Ovary (tissue), 9 donors: ENCODE data around the gene SPATA3. TPM values are rescaled to one million over a fixed set of nuclear protein-coding genes. Genes with fewer than 3 reads are reported as not detected.

Experiments used
- DNase-seq, 5 donors: peaks; one replicate each; pipeline ENCODE4 v3.0.0-alpha.2; 2019 to 2020
- H3K27ac ChIP-seq, 2 donors: fragments of 200-600 bp; one replicate each; pipeline versions ENCODE4 v1.5.1 to v1.8.0; 2019 to 2022
- H3K27me3 ChIP-seq: fragments of 200-600 bp; one replicate; pipeline ENCODE4 v1.8.0; 2022
- H3K36me3 ChIP-seq: fragments of 200-600 bp; sonication (generic); one replicate; pipeline ENCODE4 v1.5.1; 2019
- H3K4me1 ChIP-seq: one replicate; pipeline ENCODE4 v1.8.1; 2013; ENCODE audit warnings: mild to moderate bottlenecking, moderate library complexity; ENCODE audit not compliant: insufficient read depth
- H3K4me3 ChIP-seq: fragments of 200-600 bp; sonication (generic); one replicate; pipeline ENCODE4 v1.5.1; 2017
- H3K9me3 ChIP-seq, 2 donors: fragments of 200-600 bp in 1 of 2; sonication (generic) in 1 of 2; one replicate each; pipeline versions ENCODE4 v1.5.1 to v1.8.1; 2013 to 2019; ENCODE audit warnings: mild to moderate bottlenecking in 1 of 2, moderate library complexity in 1 of 2
- EP300 ChIP-seq: sonication (generic); formaldehyde crosslinking; IDR thresholded peaks from one replicate; pipeline ENCODE4 v1.6.1; 2017; ENCODE audit warnings: antibody characterized with exemption
- POLR2A ChIP-seq: fragments of 450-650 bp; IDR thresholded peaks from one replicate; pipeline ENCODE4 v1.6.1; 2017; ENCODE audit warnings: antibody characterized with exemption, mild to moderate bottlenecking, moderate library complexity
- WGBS, 3 donors: extraction: QIAGEN DNeasy Blood & Tissue Kit in 1 of 3; methylation state at CpG; one replicate each; pipeline versions ENCODE4 v1.1.5 to v1.1.7; 2013 to 2017; 5-methylcytosine and 5-hydroxymethylcytosine counted together
- intact Hi-C, 4 donors: fragments of 100-400 bp; cut with DNase I; formaldehyde crosslinking; loops; one replicate each; pipeline versions ENCODE4 v1.11.0 to v1.15.1; 2022 to 2023
- polyA plus RNA-seq, 2 donors: library from polyadenylated mRNA; stranded (reverse); fragments of 200-250 nt in 1 of 2; fragments of 350-450 nt in 1 of 2; fragmentation: Illumina TruSeq in 1 of 2; extraction: RNeasy Lipid Tissue Mini Kit (QIAGEN cat#74804) in 1 of 2; gene quantifications; one replicate each; pipeline ENCODE4 v1.2.3, GENCODE V29; 2013 to 2014
- total RNA-seq, 7 donors: library from RNA; depleted of rRNA in 2 of 7; stranded (reverse); fragments of >200 nt in 2 of 7; fragmentation: NEBNext Ultra II Directional in 3 of 7; extraction: Animal tissue kit (Norgen Biotek cat#: 25700) in 3 of 7; gene quantifications; one replicate each; pipeline versions ENCODE4 v1.1.0 to v1.2.4, GENCODE V29; 2016 to 2023
- TF ChIP-seq, protein P1 (sequence below), 3 donors: fragments of 450-650 bp in 2 of 3; fragments of 200-600 bp in 1 of 3; IDR thresholded peaks; one replicate each; pipeline versions ENCODE4 v1.5.1 to v1.8.0; 2016 to 2022; ENCODE audit warnings: antibody characterized with exemption in 3 of 3, mild to moderate bottlenecking in 1 of 3
- donor health status: DM: no; HTN: no; CAD: no; lungs with moderate emphysema.
- donor health status: DM: no; HTN: no; CAD: no.
- donor health status: Bipolar disorder and iron deficiency.
- donor health status: DM: yes; HTN: yes; CAD: no.
- donor health status: DM: no; HTN: no; CAD: no.
- donor health status: DM: yes; HTN: yes; CAD: no.

Gene SPATA3
- total and polyA plus RNA-seq, 9 donors, result not detected

DNA sequence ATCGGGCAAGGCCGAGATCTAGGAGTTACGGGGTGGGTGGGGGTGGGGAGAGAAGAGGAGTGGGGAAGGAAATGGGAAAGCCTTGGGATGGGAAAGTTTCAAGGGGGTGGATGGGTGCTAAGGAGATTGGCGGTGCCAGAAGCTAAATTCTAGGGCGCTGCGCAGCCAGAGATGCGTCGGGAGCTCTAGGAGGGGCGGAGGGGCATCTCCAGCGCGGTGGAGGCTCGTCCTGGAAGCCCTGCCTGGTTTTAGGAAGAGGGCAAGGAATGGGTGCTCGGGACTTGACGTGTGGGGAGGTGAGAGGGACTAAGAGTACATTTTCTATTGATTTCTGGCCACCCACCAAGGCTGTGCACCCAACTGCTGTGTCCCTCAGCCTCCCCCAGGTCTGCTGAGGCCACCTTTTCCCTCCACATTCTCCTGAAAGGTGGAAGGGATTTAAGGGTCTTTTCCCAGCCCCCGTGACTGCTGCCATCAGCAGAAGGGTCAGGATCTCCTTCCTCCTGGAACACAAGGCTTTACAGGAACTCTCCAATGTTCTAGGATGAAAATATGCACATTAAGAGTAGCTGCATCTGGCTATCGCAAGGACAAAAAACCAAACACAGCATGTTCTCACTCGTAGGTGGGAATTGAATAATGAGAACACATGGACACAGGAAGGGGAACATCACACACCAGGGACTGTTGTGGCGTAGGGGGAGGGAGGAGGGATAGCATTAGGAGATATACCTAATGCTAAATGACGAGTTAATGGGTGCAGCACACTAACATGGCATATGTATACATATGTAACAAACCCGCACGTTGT, 42.8 kb downstream of the SPATA3 start:
- Histone ChIP-seq H3K27ac (no peak overlapping the region), H3K9me3 (no peaks in the 10 kb centered on the region), H3K27me3 (no peaks in the 10 kb centered on the region), H3K4me3 (no peak overlapping the region), H3K4me1 (no peaks in the 10 kb centered on the region), H3K36me3 (no peaks in the 10 kb centered on the region)
- DNase-seq, result no peak
- intact Hi-C loops, result no loop called here
- TF ChIP-seq, protein P1, sequence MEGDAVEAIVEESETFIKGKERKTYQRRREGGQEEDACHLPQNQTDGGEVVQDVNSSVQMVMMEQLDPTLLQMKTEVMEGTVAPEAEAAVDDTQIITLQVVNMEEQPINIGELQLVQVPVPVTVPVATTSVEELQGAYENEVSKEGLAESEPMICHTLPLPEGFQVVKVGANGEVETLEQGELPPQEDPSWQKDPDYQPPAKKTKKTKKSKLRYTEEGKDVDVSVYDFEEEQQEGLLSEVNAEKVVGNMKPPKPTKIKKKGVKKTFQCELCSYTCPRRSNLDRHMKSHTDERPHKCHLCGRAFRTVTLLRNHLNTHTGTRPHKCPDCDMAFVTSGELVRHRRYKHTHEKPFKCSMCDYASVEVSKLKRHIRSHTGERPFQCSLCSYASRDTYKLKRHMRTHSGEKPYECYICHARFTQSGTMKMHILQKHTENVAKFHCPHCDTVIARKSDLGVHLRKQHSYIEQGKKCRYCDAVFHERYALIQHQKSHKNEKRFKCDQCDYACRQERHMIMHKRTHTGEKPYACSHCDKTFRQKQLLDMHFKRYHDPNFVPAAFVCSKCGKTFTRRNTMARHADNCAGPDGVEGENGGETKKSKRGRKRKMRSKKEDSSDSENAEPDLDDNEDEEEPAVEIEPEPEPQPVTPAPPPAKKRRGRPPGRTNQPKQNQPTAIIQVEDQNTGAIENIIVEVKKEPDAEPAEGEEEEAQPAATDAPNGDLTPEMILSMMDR (IDR thresholded peaks at IDR 0.05), result no peak
- TF ChIP-seq EP300, result no peak
- TF ChIP-seq POLR2A, result no peak
- 18 to 24% (median 18%) methylated on average over 21 of the region's 21 CpGs for WGBS, 3 donors

DNA sequence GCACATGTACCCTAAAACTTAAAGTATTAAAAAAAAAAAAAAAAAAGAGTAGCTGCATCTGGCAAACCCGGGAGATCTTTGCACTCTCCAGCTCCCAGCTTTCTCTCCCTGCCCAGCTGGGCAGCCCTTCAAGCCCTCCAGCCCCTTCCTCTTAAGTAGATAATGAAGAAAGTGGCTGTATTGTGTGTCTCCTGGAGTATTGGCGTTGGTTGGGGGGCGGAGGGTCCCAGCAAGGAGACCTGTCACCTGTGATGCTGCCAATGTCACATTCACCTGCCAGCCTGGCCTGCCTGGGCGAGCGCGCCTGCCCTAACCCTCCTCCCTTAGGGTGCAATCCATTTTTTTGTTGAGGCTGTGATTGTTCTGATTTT, 43.4 kb downstream of the SPATA3 start:
- no peak for DNase-seq
- H3K4me1 ChIP-seq, result no peaks in the 10 kb centered on the region
- no peaks in the 10 kb centered on the region for H3K36me3 ChIP-seq
- no peak overlapping the region for H3K4me3 ChIP-seq
- intact Hi-C loops, result no loop called here
- no peaks in the 10 kb centered on the region for H3K27me3 ChIP-seq
- 83 to 87% (median 84%) methylated on average over 6 of the region's 6 CpGs for WGBS, 3 donors
- H3K9me3 ChIP-seq, result no peaks in the 10 kb centered on the region
- H3K27ac ChIP-seq, result no peak overlapping the region
- no peak for TF ChIP-seq POLR2A
- TF ChIP-seq EP300, result no peak
- TF ChIP-seq, protein P1 (IDR thresholded peaks at IDR 0.05), result no peak

DNA sequence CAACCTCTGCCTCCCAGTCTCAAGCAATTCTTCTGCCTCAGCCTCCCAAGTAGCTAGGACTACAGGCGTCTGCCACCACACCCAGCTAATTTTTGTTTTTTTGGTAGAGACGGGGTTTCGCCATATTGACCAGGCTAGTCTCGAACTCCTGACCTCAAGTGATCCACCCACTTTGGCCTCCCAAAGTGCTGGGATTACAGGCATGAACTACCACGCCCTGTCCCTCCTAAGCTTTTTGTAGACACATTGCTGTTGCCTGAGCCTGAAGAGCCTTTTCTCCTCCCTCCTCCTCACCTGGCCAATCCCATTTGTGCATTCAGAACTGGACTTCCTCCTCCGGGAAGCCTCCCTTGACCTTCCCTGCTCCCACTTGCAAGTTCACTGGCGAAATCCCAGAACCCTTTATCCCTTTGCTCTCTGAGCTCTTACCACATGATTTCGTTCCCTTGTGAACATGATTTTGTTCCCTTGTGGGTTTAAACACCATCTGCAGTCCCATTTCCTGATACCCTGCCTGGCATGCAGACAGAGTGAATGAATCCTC, 44.0 kb downstream of the SPATA3 start:
- no peaks in the 10 kb centered on the region for H3K27me3 ChIP-seq
- H3K4me1 ChIP-seq, result no peaks in the 10 kb centered on the region
- WGBS, 3 donors, result 66 to 83% (median 69%) methylated on average over 8 of the region's 8 CpGs
- TF ChIP-seq EP300, result no peak
- TF ChIP-seq POLR2A, result no peak
- TF ChIP-seq, protein P1 (IDR thresholded peaks at IDR 0.05), result no peak
- H3K27ac ChIP-seq, result no peak overlapping the region
- H3K36me3 ChIP-seq, result no peaks in the 10 kb centered on the region
- no peak overlapping the region for H3K4me3 ChIP-seq
- DNase-seq, result no peak
- no peaks in the 10 kb centered on the region for H3K9me3 ChIP-seq
- intact Hi-C loops, result no loop called here

DNA sequence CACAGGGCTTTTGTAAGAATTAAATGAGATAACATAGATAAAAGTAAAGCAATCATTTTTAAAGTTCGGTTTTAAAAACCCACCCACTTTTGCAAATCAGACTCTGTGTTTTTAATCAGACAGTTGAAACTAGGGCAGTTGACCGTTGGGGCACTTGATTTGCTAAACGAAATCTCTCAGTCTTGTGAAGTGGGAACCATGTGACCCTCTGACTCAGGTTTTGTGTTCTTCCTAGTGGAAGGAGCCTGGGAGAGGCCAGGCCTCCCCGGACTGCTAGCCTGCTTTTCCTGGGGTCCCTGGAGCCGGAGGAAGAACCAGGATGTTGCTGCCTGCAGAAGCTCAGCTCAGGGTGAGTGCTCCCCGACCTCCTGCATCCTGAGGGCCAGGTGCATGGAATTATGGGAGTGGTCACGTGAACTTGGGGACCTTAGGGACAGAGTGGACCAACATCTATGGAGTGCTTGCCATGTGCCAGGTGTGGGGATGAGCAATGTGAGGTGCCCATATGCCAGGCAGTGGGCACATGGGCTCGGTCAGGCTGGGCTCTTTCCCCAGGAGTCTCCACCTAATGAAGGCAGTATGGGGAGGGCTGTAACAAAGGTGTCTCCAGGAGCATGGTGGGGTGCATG, 45.3 kb downstream of the SPATA3 start:
- 38 to 57% (median 40%) methylated on average over 8 of the region's 8 CpGs for WGBS, 3 donors
- Histone ChIP-seq H3K36me3 (no peaks in the 10 kb centered on the region), H3K4me1 (no peaks in the 10 kb centered on the region), H3K27ac (no peak overlapping the region), H3K4me3 (no peak overlapping the region), H3K9me3 (no peaks in the 10 kb centered on the region), H3K27me3 (no peaks in the 10 kb centered on the region)
- intact Hi-C loops, result no loop called here
- TF ChIP-seq, protein P1 (IDR thresholded peaks at IDR 0.05), result no peak
- no peak for TF ChIP-seq EP300
- no peak for TF ChIP-seq POLR2A
- no peak for DNase-seq
